Ascending aorta (tissue), 2 donors: Measurements from ENCODE around the gene SQSTM1. TPM values are rescaled to one million over a fixed set of nuclear protein-coding genes. Genes with fewer than 3 reads are reported as not detected.

ENCODE experiments used
- DNase-seq, 2 donors: peaks; one replicate each; pipeline ENCODE4 v3.0.0-alpha.2; 2019; ENCODE audit warnings: low spot score in 2 of 2
- H3K27ac ChIP-seq, 2 donors: fragments of 200-600 bp; sonication (generic); one replicate each; pipeline ENCODE4 v1.5.1; 2016 to 2017; ENCODE audit warnings: mild to moderate bottlenecking in 1 of 2
- H3K27me3 ChIP-seq: fragments of 200-600 bp; sonication (generic); one replicate; pipeline ENCODE4 v1.5.1; 2017
- H3K36me3 ChIP-seq, 2 donors: fragments of 200-600 bp; sonication (generic); one replicate each; pipeline ENCODE4 v1.5.1; 2016
- H3K4me1 ChIP-seq, 2 donors: fragments of 200-600 bp; sonication (generic); one replicate each; pipeline ENCODE4 v1.5.1; 2016 to 2017; ENCODE audit warnings: mild to moderate bottlenecking in 1 of 2
- H3K4me3 ChIP-seq, 2 donors: fragments of 200-600 bp; sonication (generic); one replicate each; pipeline ENCODE4 v1.5.1; 2016 to 2017; ENCODE audit warnings: mild to moderate bottlenecking in 1 of 2
- H3K9me3 ChIP-seq, 2 donors: fragments of 200-600 bp; sonication (generic); one replicate each; pipeline ENCODE4 v1.5.1; 2016
- CTCF ChIP-seq, 3 experiments: fragments of 200-600 bp in 2 of 3; fragments of 450-650 bp in 1 of 3; sonication (generic) in 2 of 3; IDR thresholded peaks; one replicate each; pipeline ENCODE4 v1.5.1; 2016 to 2019; ENCODE audit warnings: antibody characterized with exemption in 3 of 3, mild to moderate bottlenecking in 1 of 3, moderate library complexity in 1 of 3
- intact Hi-C: fragments of 100-400 bp; cut with DNase I; formaldehyde crosslinking; loops from one replicate; pipeline ENCODE4 v1.15.1; 2023
- total RNA-seq: library from RNA; depleted of rRNA; stranded (reverse); fragments of >200 nt; gene quantifications from one replicate; pipeline ENCODE4 v1.1.0, GENCODE V29; 2016

Gene SQSTM1
- total RNA-seq, 1 donor from 2014 or later: 476 TPM

DNA sequence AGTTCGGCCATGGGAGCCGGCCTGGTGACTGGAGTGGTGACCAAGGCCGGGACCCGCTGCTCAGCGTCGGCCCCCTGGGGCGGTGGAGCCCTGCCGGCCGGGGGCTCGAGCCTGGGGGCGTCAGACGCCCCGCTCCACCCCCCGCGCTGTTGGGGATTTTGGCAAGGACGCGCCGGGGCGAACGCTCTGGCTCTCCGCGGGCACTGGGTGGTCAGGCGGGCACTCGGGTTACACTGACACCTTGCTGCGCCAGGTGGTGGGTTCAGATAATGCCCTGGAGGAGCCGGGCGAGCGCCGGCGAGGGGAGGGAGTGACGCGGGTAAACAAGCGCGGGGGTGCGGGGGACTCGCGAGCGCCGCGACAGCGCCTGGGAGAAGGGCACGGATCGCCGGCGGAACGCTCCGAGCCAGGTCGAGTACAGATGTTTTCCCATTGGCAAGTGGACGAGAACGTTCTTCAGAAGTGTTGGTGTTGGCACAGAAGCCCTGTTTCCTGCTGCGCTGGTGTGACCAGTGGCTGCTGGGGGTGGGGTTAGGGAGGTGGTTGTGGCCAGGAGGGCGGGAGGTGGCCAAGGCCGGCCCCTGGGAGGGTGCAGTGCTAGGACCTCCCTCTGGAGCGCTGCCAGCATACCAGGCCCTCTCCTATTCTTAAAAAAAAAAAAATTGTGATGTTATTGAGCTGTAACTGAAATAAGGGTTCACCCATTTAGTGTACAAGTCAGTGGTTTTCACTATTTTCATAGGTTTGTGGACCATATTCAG lies 773 bp downstream of the SQSTM1 start:
- peak in 2 of 3 experiments; percentile 11 to 19 for TF ChIP-seq CTCF (IDR thresholded peaks at IDR 0.05)
- peaks cover 38 to 41% of the 10 kb centered on the region in 2 donors for H3K36me3 ChIP-seq
- peak overlapping the region; percentile 98 to 100 for H3K27ac ChIP-seq
- peak; percentile 90 to 98 for DNase-seq
- H3K4me3 ChIP-seq: peak overlapping the region; percentile 84 to 98
- intact Hi-C loops: loop anchor here (2.0 to 5.0 kb wide), 2 partner anchors 36 to 199 kb away; partner anchors contain the start of genes HNRNPH1 and MRNIP
- no peaks in the 10 kb centered on the region for H3K9me3 ChIP-seq
- no peaks in the 10 kb centered on the region for H3K27me3 ChIP-seq
- H3K4me1 ChIP-seq: peaks cover 34 to 51% of the 10 kb centered on the region in 2 donors

DNA sequence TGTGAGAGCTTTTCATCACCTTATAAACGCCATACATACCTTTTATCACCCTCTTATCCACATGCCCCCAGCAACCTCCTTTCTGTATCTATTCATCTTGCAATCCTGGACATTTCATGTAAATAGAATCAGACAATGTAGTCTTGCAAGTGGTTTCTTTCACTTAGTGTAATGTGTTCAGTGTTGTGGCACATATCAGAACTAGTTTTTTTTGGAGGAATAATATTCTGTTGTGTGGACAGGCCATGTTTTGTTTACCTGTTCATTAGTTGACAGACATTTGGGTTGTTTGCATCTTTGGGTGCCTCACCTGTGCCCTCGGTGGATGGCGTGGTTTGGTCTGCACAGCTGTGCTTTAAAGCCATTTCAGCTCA lies 1.3 kb downstream of the SQSTM1 start:
- DNase-seq: no peak
- no peaks in the 10 kb centered on the region for H3K27me3 ChIP-seq
- intact Hi-C loops: loop anchor here (5.0 kb wide), 1 partner anchor 35 kb away; the partner anchor contains the start of gene MRNIP
- H3K4me3 ChIP-seq: peak overlapping the region; percentile 84 to 98
- H3K27ac ChIP-seq: peak overlapping the region; percentile 98 to 100
- no peaks in the 10 kb centered on the region for H3K9me3 ChIP-seq
- H3K4me1 ChIP-seq: peaks cover 34 to 46% of the 10 kb centered on the region in 2 donors
- no peak for TF ChIP-seq CTCF (IDR thresholded peaks at IDR 0.05)
- peaks cover 44 to 47% of the 10 kb centered on the region in 2 donors for H3K36me3 ChIP-seq

- Histone ChIP-seq H3K4me1 (peaks cover 34 to 42% of the 10 kb centered on the region in 2 donors), H3K27ac (peak overlapping the region in 1 of 2 donors; percentile 100), H3K4me3 (peak overlapping the region; percentile 84 to 98), H3K9me3 (no peaks in the 10 kb centered on the region), H3K27me3 (no peaks in the 10 kb centered on the region), H3K36me3 (peaks cover 49 to 52% of the 10 kb centered on the region in 2 donors)
- intact Hi-C loops: loop anchor here (5.0 kb wide), 1 partner anchor 35 kb away; the partner anchor contains the start of gene MRNIP
- no peak for TF ChIP-seq CTCF (IDR thresholded peaks at IDR 0.05)
- DNase-seq: no peak
Measured at GRCh38 chr5:179822444-179822990, 1.8 kb downstream of the SQSTM1 start.

- Histone ChIP-seq H3K9me3 (no peaks in the 10 kb centered on the region), H3K36me3 (peaks cover 65 to 68% of the 10 kb centered on the region in 2 donors), H3K4me3 (peak overlapping the region; percentile 19 to 98), H3K27ac (no peak overlapping the region), H3K4me1 (peaks cover 26 to 42% of the 10 kb centered on the region in 2 donors), H3K27me3 (no peaks in the 10 kb centered on the region)
- DNase-seq: no peak
- intact Hi-C loops: loop anchor here (5.0 kb wide), 1 partner anchor 33 kb away; the partner anchor contains the start of gene MRNIP
- TF ChIP-seq CTCF (IDR thresholded peaks at IDR 0.05): no peak
Measured at GRCh38 chr5:179823937-179824744, 3.4 kb downstream of the SQSTM1 start.

DNA sequence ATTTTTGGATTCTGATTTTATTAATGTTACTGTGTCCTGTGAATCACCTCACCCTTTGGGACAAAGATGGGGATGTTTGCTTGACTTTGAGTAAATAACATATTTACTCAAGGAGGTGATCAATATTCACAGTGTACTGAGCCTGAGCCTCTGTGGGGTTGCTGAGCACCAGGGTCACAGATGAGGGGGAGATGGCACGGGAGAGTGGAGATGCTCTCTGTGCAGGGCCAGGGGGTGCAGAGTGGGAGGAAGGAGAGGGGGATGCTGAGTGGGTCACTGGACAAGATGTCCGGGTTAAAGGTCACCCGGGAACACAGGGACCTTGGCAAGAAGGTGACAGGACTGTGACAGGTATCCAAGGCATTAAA lies 4.0 kb downstream of the SQSTM1 start:
- no peaks in the 10 kb centered on the region for H3K9me3 ChIP-seq
- H3K4me1 ChIP-seq: peaks cover 24 to 38% of the 10 kb centered on the region in 2 donors
- DNase-seq: no peak
- H3K27ac ChIP-seq: no peak overlapping the region
- intact Hi-C loops: loop anchor here (5.0 kb wide), 1 partner anchor 33 kb away; the partner anchor contains the start of gene MRNIP
- peak overlapping the region in 1 of 2 donors; percentile 19 for H3K4me3 ChIP-seq
- TF ChIP-seq CTCF (IDR thresholded peaks at IDR 0.05): no peak
- no peaks in the 10 kb centered on the region for H3K27me3 ChIP-seq
- peaks cover 71 to 74% of the 10 kb centered on the region in 2 donors for H3K36me3 ChIP-seq
